ENCODE results near the gene NPAT. TPM values are rescaled to one million over a fixed set of nuclear protein-coding genes. Genes with fewer than 3 reads are reported as not detected.

NPAT gene
- total and polyA plus RNA-seq, 2 of the 13 experiments (the other 11 are each of a cell fraction or from before 2014, with no cell fraction given): 4.4 to 11.2 TPM

DNA sequence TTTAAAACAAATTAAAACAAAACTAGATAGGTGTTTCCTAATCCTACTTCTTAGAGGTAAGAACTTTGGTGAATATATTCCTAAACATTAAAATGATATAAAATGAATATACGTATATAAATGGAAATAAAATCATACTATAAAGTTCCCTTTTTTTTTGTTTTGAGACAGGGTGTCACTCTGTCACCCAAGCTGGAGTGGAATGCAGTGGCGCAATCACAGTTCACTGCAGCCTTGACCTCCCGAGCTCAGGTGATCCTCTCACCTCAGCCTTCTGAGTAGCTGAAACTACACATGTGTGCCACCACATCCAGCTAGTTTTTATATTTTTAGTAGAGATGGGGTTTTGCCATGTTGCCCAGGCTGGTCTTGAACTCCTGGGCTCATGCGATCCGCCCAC, 44.9 kb downstream of the NPAT start (continued):
- TF ChIP-seq, protein P1, sequence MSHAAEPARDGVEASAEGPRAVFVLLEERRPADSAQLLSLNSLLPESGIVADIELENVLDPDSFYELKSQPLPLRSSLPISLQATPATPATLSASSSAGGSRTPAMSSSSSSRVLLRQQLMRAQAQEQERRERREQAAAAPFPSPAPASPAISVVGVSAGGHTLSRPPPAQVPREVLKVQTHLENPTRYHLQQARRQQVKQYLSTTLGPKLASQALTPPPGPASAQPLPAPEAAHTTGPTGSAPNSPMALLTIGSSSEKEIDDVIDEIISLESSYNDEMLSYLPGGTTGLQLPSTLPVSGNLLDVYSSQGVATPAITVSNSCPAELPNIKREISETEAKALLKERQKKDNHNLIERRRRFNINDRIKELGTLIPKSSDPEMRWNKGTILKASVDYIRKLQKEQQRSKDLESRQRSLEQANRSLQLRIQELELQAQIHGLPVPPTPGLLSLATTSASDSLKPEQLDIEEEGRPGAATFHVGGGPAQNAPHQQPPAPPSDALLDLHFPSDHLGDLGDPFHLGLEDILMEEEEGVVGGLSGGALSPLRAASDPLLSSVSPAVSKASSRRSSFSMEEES (CRISPR knock-in tag; IDR thresholded peaks at IDR 0.05): 0 out of 2 replicates have a peak, but pooled peaks have one; percentile 19
- no peak for TF ChIP-seq MIER3 (CRISPR knock-in tag; IDR thresholded peaks at IDR 0.05; ENCODE audit: borderline replicate concordance)
- TF ChIP-seq SALL1 (CRISPR knock-in tag; IDR thresholded peaks at IDR 0.05): peak; percentile 23; the same call in 1 of the 2 replicates
- TF ChIP-seq ZNF790 (CRISPR knock-in tag; IDR thresholded peaks at IDR 0.05; ENCODE audit: borderline replicate concordance): no peak
- 0 out of 2 replicates have a peak, but pooled peaks have one; percentile 33 for TF ChIP-seq NR2F2 (IDR thresholded peaks at IDR 0.05; ENCODE audit: borderline replicate concordance, low read depth)
- no peak for TF ChIP-seq SAFB2 (CRISPR knock-in tag; IDR thresholded peaks at IDR 0.05; ENCODE audit: borderline replicate concordance, low read depth)
- no peak for TF ChIP-seq MEIS1 (CRISPR knock-in tag; IDR thresholded peaks at IDR 0.05; ENCODE audit: borderline replicate concordance)
- TF ChIP-seq RXRB (CRISPR knock-in tag; IDR thresholded peaks at IDR 0.05; ENCODE audit: borderline replicate concordance): peak; percentile 77
- TF ChIP-seq SOX13 (IDR thresholded peaks at IDR 0.05): no peak
- TF ChIP-seq SOX13 (CRISPR knock-in tag; conservative IDR thresholded peaks at IDR 0.05 in 1 of 2, IDR thresholded peaks at IDR 0.05 in 1 of 2): peak in 1 of 2 experiments; percentile 26; a peak in 1 of 4 replicates
- peak; percentile 23; the same call in 1 of the 2 replicates for TF ChIP-seq HNF4A (CRISPR knock-in tag; IDR thresholded peaks at IDR 0.05)
- peak; percentile 76 for TF ChIP-seq CEBPB (IDR thresholded peaks at IDR 0.05; ENCODE audit: borderline replicate concordance, low read depth, low read length)
- peak; percentile 71 for TF ChIP-seq NR2C2 (CRISPR knock-in tag; IDR thresholded peaks at IDR 0.05; ENCODE audit: borderline replicate concordance)
- TF ChIP-seq GATAD2A (CRISPR knock-in tag; IDR thresholded peaks at IDR 0.05): peak; percentile 37; the same call in 1 of the 2 replicates
- TF ChIP-seq, protein P2, sequence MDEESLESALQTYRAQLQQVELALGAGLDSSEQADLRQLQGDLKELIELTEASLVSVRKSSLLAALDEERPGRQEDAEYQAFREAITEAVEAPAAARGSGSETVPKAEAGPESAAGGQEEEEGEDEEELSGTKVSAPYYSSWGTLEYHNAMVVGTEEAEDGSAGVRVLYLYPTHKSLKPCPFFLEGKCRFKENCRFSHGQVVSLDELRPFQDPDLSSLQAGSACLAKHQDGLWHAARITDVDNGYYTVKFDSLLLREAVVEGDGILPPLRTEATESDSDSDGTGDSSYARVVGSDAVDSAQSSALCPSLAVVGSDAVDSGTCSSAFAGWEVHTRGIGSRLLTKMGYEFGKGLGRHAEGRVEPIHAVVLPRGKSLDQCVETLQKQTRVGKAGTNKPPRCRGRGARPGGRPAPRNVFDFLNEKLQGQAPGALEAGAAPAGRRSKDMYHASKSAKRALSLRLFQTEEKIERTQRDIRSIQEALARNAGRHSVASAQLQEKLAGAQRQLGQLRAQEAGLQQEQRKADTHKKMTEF (CRISPR knock-in tag; IDR thresholded peaks at IDR 0.05): peak; percentile 18; the same call in 1 of the 2 replicates

Data from HepG2 (cell line).